ENCODE results near the gene VPREB1.
A peak's percentile ranks its signal among the peaks of the same experiment; 100 is the strongest.

The VPREB1 gene

GRCh38 chr22:22207845-22208564 is 36.6 kb upstream of the VPREB1 start:
- TF ChIP-seq TEAD4 (IDR thresholded peaks at IDR 0.05): no peak
- peak; percentile 80 for TF ChIP-seq RAD21 (IDR thresholded peaks at IDR 0.05; ENCODE audit: low read depth)

GRCh38 chr22:22208652-22209051 is 35.9 kb upstream of the VPREB1 start:
- TF ChIP-seq CEBPB (IDR thresholded peaks at IDR 0.05): no peak

- TF ChIP-seq EGR1 (IDR thresholded peaks at IDR 0.05) (no peak), CREB1 (IDR thresholded peaks at IDR 0.05; ENCODE audit: low read depth) (no peak), FOXM1 (IDR thresholded peaks at IDR 0.05; ENCODE audit: borderline replicate concordance, low read depth) (no peak)
These were observed 34.2 kb upstream of the VPREB1 start for GRCh38 chr22:22210375-22210774.

GRCh38 chr22:22210889-22211833 is 33.4 kb upstream of the VPREB1 start:
- TF ChIP-seq FOXM1 (IDR thresholded peaks at IDR 0.05; ENCODE audit: borderline replicate concordance, low read depth) (no peak), MAX (IDR thresholded peaks at IDR 0.05) (peak; percentile 75)

GRCh38 chr22:22213231-22213630 is 31.4 kb upstream of the VPREB1 start:
- no peak for TF ChIP-seq ZBTB7A (IDR thresholded peaks at IDR 0.05; ENCODE audit: low read depth)
- no peak for TF ChIP-seq REST (IDR thresholded peaks at IDR 0.05; ENCODE audit: low read depth)
- TF ChIP-seq MAX (IDR thresholded peaks at IDR 0.05): no peak

GRCh38 chr22:22214819-22215329 is 29.7 kb upstream of the VPREB1 start:
- TF ChIP-seq TEAD4 (IDR thresholded peaks at IDR 0.05): no peak
- 0 out of 2 replicates have a peak, but pooled peaks have one; percentile 16 for TF ChIP-seq REST (IDR thresholded peaks at IDR 0.05; ENCODE audit: low read depth)

GRCh38 chr22:22215659-22216449 is 28.7 kb upstream of the VPREB1 start:
- TF ChIP-seq FOXM1 (IDR thresholded peaks at IDR 0.05; ENCODE audit: borderline replicate concordance, low read depth): no peak
- TF ChIP-seq CREB1 (IDR thresholded peaks at IDR 0.05; ENCODE audit: low read depth): no peak
- no peak for TF ChIP-seq NFIC (IDR thresholded peaks at IDR 0.05)
- no peak for TF ChIP-seq MAX (IDR thresholded peaks at IDR 0.05)
- no peak for TF ChIP-seq RAD21 (IDR thresholded peaks at IDR 0.05; ENCODE audit: low read depth)
- TF ChIP-seq REST (IDR thresholded peaks at IDR 0.05; ENCODE audit: low read depth): no peak
- no peak for TF ChIP-seq USF1 (IDR thresholded peaks at IDR 0.05)
- TF ChIP-seq TEAD4 (IDR thresholded peaks at IDR 0.05): no peak
- no peak for TF ChIP-seq YY1 (IDR thresholded peaks at IDR 0.05; ENCODE audit: low read depth)
- TF ChIP-seq EGR1 (IDR thresholded peaks at IDR 0.05): no peak
- no peak for TF ChIP-seq ZBTB7A (IDR thresholded peaks at IDR 0.05; ENCODE audit: low read depth)
